ENCODE data around the gene LRMDA. TPM values are rescaled to one million over a fixed set of nuclear protein-coding genes. Genes with fewer than 3 reads are reported as not detected.

Gene LRMDA
- total and polyA plus RNA-seq, 2 of the 13 experiments (the other 11 are each of a cell fraction or from before 2014, with no cell fraction given), result 13.4 to 22.0 TPM

- no peak for TF ChIP-seq RARG (CRISPR knock-in tag; IDR thresholded peaks at IDR 0.05; ENCODE audit: low read depth)
- peak; percentile 68; the same call in 1 of the 2 replicates for TF ChIP-seq HIC2 (CRISPR knock-in tag; IDR thresholded peaks at IDR 0.05; ENCODE audit: low read depth)
- no peak for TF ChIP-seq ELF4 (CRISPR knock-in tag; IDR thresholded peaks at IDR 0.05; ENCODE audit: borderline replicate concordance)
- TF ChIP-seq PRPF4 (IDR thresholded peaks at IDR 0.05; ENCODE audit: low read depth, low read length, poor library complexity, severe bottlenecking), result no peak
- peak; percentile 62; the same call in 1 of the 2 replicates for TF ChIP-seq ZNF431 (CRISPR knock-in tag; IDR thresholded peaks at IDR 0.05; ENCODE audit: borderline replicate concordance, low read depth)
- no peak for TF ChIP-seq GTF3A (CRISPR knock-in tag; conservative IDR thresholded peaks at IDR 0.05)
- no peak for TF ChIP-seq CC2D1A (CRISPR knock-in tag; IDR thresholded peaks at IDR 0.05)
- peak; percentile 97 for TF ChIP-seq POGZ (CRISPR knock-in tag; IDR thresholded peaks at IDR 0.05)
- no peak for TF ChIP-seq ZNF512 (CRISPR knock-in tag; IDR thresholded peaks at IDR 0.05)
- no peak for TF ChIP-seq TOPORS (CRISPR knock-in tag; IDR thresholded peaks at IDR 0.05)
- no peak for TF ChIP-seq EEA1 (CRISPR knock-in tag; IDR thresholded peaks at IDR 0.05; ENCODE audit: borderline replicate concordance)
- TF ChIP-seq ZSCAN30 (CRISPR knock-in tag; IDR thresholded peaks at IDR 0.05), result no peak
- no peak for TF ChIP-seq ZNF557 (CRISPR knock-in tag; IDR thresholded peaks at IDR 0.05)
- peak; percentile 64; the same call in 1 of the 2 replicates for TF ChIP-seq ZSCAN25 (CRISPR knock-in tag; IDR thresholded peaks at IDR 0.05)
- no peak for TF ChIP-seq RBAK (CRISPR knock-in tag; IDR thresholded peaks at IDR 0.05)
- TF ChIP-seq SSRP1 (CRISPR knock-in tag; IDR thresholded peaks at IDR 0.05), result 0 out of 2 replicates have a peak, but pooled peaks have one; percentile 63
- peak; percentile 78 for TF ChIP-seq DMAP1 (CRISPR knock-in tag; IDR thresholded peaks at IDR 0.05)
- peak; percentile 92 for TF ChIP-seq IRF2 (CRISPR knock-in tag; IDR thresholded peaks at IDR 0.05)
- TF ChIP-seq CBFB (CRISPR knock-in tag; IDR thresholded peaks at IDR 0.05), result peak; percentile 93
- TF ChIP-seq ZFP90 (CRISPR knock-in tag; IDR thresholded peaks at IDR 0.05; ENCODE audit: borderline replicate concordance), result no peak
- no peak for TF ChIP-seq ZNF382 (CRISPR knock-in tag; IDR thresholded peaks at IDR 0.05; ENCODE audit: borderline replicate concordance)
- TF ChIP-seq ZFYVE20 (CRISPR knock-in tag; IDR thresholded peaks at IDR 0.05; ENCODE audit: borderline replicate concordance, low read depth), result no peak
- TF ChIP-seq ZNF616 (CRISPR knock-in tag; IDR thresholded peaks at IDR 0.05; ENCODE audit: low read depth), result no peak
- no peak for TF ChIP-seq PRDM15 (CRISPR knock-in tag; IDR thresholded peaks at IDR 0.05)
- TF ChIP-seq FOXK2 (IDR thresholded peaks at IDR 0.05), result peak; percentile 87
Observed at GRCh38 chr10:75733135-75733890, 301.9 kb downstream of the LRMDA start (continued).

Measured in HepG2 (cell line).